KMS-11 (cell line): ENCODE data around the gene LAMP5.

Experiments
- H2AFZ ChIP-seq: fragments of 200-600 bp; sonication (generic); 2 replicates; pipeline ENCODE4 v1.6.1; 2016; ENCODE audit warnings: antibody characterized with exemption, mixed run types, low read depth
- H3K27ac ChIP-seq: fragments of 200-600 bp; sonication (generic); 2 replicates; pipeline ENCODE4 v1.6.1; 2016; ENCODE audit warnings: mild to moderate bottlenecking, mixed run types
- H3K27me3 ChIP-seq: fragments of 200-600 bp; sonication (generic); 2 replicates; pipeline ENCODE4 v1.6.1; 2017; ENCODE audit warnings: mild to moderate bottlenecking, low read depth, mixed run types, moderate library complexity; ENCODE audit not compliant: insufficient read depth
- H3K36me3 ChIP-seq: fragments of 200-600 bp; sonication (generic); 2 replicates; pipeline ENCODE4 v1.6.1; 2017; ENCODE audit warnings: mild to moderate bottlenecking, mixed run types; ENCODE audit not compliant: insufficient read depth
- H3K4me1 ChIP-seq: fragments of 200-600 bp; sonication (generic); 2 replicates; pipeline ENCODE4 v1.6.1; 2016; ENCODE audit warnings: mild to moderate bottlenecking, low read depth, mixed run types; ENCODE audit not compliant: poor library complexity, severe bottlenecking
- H3K4me2 ChIP-seq: fragments of 200-600 bp; sonication (generic); 2 replicates; pipeline ENCODE4 v1.7.0; 2016; ENCODE audit warnings: mild to moderate bottlenecking, mixed run types
- H3K4me3 ChIP-seq: fragments of 200-600 bp; sonication (generic); IDR thresholded peaks from 2 replicates; pipeline ENCODE4 v1.6.1; 2017; ENCODE audit warnings: low read depth, low read length, mixed read lengths; ENCODE audit not compliant: insufficient read depth
- H3K79me2 ChIP-seq: fragments of 200-600 bp; sonication (generic); 2 replicates; pipeline ENCODE4 v1.6.1; 2016; ENCODE audit warnings: low read depth, mixed run types; ENCODE audit not compliant: insufficient read depth
- H3K9ac ChIP-seq: fragments of 200-600 bp; sonication (generic); 2 replicates; pipeline ENCODE4 v1.6.1; 2016; ENCODE audit warnings: mild to moderate bottlenecking, mixed run types
- H4K20me1 ChIP-seq: fragments of 200-600 bp; sonication (generic); 2 replicates; pipeline ENCODE4 v1.6.1; 2016; ENCODE audit warnings: mild to moderate bottlenecking, mixed run types; ENCODE audit not compliant: insufficient read depth
- TF ChIP-seq, protein P1 (sequence below): fragments of 200-600 bp; sonication (generic); conservative IDR thresholded peaks from 2 replicates; pipeline ENCODE4 v1.6.1; 2017; ENCODE audit warnings: low read depth, mild to moderate bottlenecking, antibody characterized with exemption, low read length, moderate library complexity, mixed read lengths

LAMP5 gene

DNA sequence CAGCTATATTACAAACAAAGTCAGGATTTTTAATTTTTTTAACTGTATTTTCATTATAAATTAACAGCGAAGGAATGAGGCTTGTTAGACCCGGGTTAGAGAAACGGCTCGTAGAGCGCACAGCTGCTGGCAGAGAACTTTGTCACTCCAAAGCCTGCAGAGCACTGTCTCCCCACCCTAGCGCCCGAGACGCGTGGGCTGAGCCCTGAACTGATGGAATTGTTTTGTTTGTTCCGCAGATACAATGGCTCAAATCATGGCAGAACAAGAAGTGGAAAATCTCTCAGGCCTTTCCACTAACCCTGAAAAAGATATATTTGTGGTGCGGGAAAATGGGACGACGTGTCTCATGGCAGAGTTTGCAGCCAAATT, 810 bp downstream of the LAMP5 start:
- Histone ChIP-seq H3K27ac (no peak overlapping the region), H3K4me3 (no peak overlapping the region), H2AFZ (no peak overlapping the region), H3K79me2 (no peaks in the 10 kb centered on the region), H3K27me3 (no peaks in the 10 kb centered on the region), H3K4me1 (peaks cover 30% of the 10 kb centered on the region), H4K20me1 (no peaks in the 10 kb centered on the region), H3K9ac (no peak overlapping the region), H3K4me2 (no peak overlapping the region), H3K36me3 (no peaks in the 10 kb centered on the region)
- TF ChIP-seq, protein P1, sequence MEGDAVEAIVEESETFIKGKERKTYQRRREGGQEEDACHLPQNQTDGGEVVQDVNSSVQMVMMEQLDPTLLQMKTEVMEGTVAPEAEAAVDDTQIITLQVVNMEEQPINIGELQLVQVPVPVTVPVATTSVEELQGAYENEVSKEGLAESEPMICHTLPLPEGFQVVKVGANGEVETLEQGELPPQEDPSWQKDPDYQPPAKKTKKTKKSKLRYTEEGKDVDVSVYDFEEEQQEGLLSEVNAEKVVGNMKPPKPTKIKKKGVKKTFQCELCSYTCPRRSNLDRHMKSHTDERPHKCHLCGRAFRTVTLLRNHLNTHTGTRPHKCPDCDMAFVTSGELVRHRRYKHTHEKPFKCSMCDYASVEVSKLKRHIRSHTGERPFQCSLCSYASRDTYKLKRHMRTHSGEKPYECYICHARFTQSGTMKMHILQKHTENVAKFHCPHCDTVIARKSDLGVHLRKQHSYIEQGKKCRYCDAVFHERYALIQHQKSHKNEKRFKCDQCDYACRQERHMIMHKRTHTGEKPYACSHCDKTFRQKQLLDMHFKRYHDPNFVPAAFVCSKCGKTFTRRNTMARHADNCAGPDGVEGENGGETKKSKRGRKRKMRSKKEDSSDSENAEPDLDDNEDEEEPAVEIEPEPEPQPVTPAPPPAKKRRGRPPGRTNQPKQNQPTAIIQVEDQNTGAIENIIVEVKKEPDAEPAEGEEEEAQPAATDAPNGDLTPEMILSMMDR, result no peak

DNA sequence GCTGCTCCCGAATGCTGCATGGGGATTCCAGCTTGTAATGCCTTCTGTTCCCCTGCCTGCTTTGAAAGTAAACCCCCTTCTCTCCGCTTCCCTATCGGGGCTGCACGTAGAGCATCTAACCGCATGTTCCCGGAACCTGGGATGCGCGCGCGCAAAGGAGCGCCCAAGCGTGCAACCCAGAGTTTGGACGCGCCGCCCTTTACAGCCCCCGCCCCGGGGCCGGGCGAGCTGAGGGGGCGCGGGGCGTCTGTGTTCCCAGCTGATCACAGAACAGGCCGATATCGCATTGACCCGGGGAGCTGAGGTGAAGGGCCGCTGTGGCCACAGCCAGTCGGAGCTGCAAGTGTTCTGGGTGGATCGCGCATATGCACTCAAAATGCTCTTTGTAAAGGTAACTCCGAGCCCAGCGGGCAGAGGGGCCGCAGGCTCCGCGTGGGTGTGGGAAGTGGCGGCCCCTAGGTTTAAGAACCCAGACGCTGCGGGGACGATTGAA, 1.4 kb downstream of the LAMP5 start:
- TF ChIP-seq, protein P1, result no peak
- no peaks in the 10 kb centered on the region for H3K79me2 ChIP-seq

DNA sequence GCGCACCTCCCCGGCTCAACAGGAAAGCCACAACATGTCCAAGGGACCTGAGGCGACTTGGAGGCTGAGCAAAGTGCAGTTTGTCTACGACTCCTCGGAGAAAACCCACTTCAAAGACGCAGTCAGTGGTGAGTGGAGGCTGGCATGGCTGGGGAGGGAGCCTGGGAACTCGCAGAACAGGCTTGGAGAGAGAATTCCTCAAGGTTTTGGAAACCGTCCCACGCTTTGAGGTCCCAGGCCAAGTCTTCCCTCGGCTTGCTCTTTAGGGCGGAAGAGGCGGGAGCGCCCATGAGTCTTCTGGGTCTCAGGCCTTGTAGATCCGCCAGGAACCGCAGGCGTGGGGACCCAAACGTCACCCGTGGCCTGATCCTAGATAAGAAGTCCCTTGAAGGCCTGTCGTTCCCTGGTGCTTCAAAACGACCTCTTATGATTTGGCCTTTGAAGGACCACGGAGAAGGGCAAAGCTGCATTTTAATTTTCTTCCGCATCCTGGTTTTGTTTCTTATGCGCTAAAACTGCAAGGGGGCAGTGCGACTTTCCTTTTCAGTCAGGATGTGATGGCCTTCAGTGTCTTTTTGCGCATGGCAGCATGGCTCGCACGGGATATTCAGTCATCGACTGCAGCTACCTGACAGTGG, 2.0 kb downstream of the LAMP5 start:
- H3K27me3 ChIP-seq, result no peaks in the 10 kb centered on the region
- no peak overlapping the region for H3K4me2 ChIP-seq
- TF ChIP-seq, protein P1, result no peak
- H4K20me1 ChIP-seq, result no peaks in the 10 kb centered on the region
- H3K9ac ChIP-seq, result no peak overlapping the region
- no peaks in the 10 kb centered on the region for H3K79me2 ChIP-seq
- H3K4me1 ChIP-seq, result peaks cover 19% of the 10 kb centered on the region
- H3K27ac ChIP-seq, result no peak overlapping the region
- H2AFZ ChIP-seq, result no peak overlapping the region
- H3K4me3 ChIP-seq, result no peak overlapping the region
- no peaks in the 10 kb centered on the region for H3K36me3 ChIP-seq

More for the DNA sequence above, 1.4 kb downstream of the LAMP5 start:
- no peaks in the 10 kb centered on the region for H3K36me3 ChIP-seq
- peaks cover 24% of the 10 kb centered on the region for H3K4me1 ChIP-seq
- H4K20me1 ChIP-seq, result no peaks in the 10 kb centered on the region
- H2AFZ ChIP-seq, result no peak overlapping the region
- no peak overlapping the region for H3K27ac ChIP-seq
- no peaks in the 10 kb centered on the region for H3K27me3 ChIP-seq
- H3K4me2 ChIP-seq, result no peak overlapping the region
- no peak overlapping the region for H3K9ac ChIP-seq
- H3K4me3 ChIP-seq, result no peak overlapping the region

DNA sequence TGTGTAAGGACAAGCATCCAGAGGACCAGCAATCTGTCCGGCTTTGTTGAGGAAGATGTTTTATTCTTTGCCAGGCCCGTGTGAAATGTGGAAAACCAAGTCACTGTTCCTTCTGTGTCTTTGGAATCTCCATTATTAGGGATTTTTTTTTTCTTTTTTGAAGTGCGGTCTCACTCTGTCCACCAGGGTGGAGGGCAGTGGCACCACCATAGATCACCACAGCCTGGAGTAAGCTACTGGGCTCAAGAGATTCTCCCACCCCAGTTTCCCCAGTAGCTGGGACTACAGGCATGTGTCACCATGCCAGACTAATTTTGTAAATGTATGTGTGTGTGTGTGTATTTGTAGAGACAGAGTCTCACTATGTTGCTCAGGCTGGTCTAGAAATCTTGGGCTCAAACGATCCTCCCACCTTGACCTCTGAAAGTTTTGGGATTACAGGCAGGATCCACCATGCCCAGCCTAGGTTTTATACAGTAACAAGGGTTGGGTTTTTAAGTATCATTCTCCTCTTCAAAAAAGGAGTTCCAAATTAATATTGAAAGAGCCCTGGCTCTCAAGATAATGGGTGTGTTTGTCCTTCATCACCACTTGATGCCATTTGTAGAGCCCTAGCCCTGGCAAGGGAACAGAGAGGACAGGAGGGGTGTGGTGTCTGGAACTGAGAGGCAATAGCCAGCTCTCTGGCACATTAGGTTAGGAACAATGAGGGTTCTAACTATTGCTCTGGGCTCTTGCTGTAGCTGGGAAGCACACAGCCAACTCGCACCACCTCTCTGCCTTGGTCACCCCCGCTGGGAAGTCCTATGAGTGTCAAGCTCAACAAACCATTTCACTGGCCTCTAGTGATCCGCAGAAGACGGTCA, 3.1 kb downstream of the LAMP5 start:
- no peak overlapping the region for H2AFZ ChIP-seq
- peaks cover 7% of the 10 kb centered on the region for H3K4me1 ChIP-seq
- no peak overlapping the region for H3K4me3 ChIP-seq
- TF ChIP-seq, protein P1, result no peak
- H3K27ac ChIP-seq, result no peak overlapping the region
- H4K20me1 ChIP-seq, result no peaks in the 10 kb centered on the region
- H3K36me3 ChIP-seq, result no peaks in the 10 kb centered on the region
- no peak overlapping the region for H3K9ac ChIP-seq
- H3K4me2 ChIP-seq, result no peak overlapping the region
- H3K27me3 ChIP-seq, result no peaks in the 10 kb centered on the region
- no peaks in the 10 kb centered on the region for H3K79me2 ChIP-seq
